Activated T-cell treated with anti-CD3 and anti-CD28 coated beads, Interleukin-2, amount 50 U/mL, for 1 hour (primary cell): ENCODE measurements around the gene DEFB128.
"Not testable (repeated sequence)": the region's sequence is repeated elsewhere in the genome, so short reads cannot be mapped to it uniquely, and the experiment has no call there.

ENCODE experiments used
- DNase-seq: peaks from one replicate; pipeline ENCODE4 v3.0.0-alpha.2; 2020

Gene DEFB128

GRCh38 chr20:189611-190010 lies at the start of gene DEFB128:
TSS of gene DEFB128 (minus strand) at chr20:189711. CDS start at chr20:189623, 88 bp downstream.
- no peak for DNase-seq

- no peak for DNase-seq
These were observed 48.4 kb upstream of the DEFB128 start for GRCh38 chr20:237929-238328.

GRCh38 chr20:237489-237888 lies 48.0 kb upstream of the DEFB128 start:
- DNase-seq: no peak

DNA sequence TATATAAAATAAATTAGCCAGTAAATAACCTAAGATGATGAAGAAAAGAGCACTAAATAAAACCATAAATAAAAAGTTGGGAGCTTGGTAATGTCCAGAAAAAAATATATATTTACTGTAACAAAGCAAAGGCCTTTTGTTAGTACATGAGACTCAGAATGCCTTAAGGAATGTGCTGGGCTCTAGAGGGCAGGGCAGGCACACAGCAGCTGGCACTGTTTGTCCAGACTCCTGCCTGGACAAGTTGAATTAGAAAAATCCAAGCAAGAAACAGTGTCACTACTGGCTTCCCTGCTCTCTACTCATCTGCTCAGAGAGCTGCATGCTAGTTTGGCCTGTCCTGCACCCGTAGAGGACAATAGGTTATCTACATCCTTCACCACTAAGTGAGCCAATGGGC lies 46.4 kb upstream of the DEFB128 start:
- no peak for DNase-seq

DNA sequence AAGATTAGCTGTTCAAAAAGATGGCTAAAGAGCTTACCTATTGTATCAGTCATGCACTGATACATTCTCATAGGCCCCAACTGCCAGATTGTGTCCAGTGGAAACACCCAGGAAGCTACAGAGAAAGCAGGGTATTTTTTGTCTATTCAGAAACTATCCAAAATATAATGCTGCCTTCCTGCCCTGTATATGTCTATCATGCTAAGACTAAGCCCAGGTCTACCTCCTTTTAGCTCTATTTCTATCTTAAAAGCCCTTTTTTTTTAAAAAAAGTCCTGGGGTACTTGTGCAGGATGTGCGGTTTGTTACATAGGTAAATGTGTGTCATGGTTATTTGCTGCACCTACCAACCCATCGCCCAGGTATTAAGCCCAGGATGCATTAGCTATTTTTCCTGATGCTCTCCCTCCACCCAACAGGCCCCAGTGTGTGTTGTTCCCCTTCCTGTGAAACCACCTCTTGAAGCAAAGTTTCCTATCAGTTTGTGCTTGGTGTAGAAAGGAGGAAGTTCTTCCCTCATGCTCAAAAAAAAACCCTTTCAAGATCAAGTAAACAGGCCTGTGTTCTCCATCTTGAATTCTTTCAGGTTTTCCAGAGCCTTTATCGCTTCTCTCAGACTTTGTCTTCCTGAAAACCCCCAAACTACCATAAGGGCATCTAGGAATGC lies 38.1 kb upstream of the DEFB128 start:
- DNase-seq: no peak

- DNase-seq: no peak
These were observed 37.4 kb upstream of the DEFB128 start, which contains the start of gene DEFB129 for GRCh38 chr20:226958-227357. TSS of gene DEFB129 (plus strand) at chr20:227258. CDS start at chr20:227289, 31 bp downstream.

GRCh38 chr20:225879-226278 lies 36.4 kb upstream of the DEFB128 start:
- DNase-seq: not testable (repeated sequence)

DNA sequence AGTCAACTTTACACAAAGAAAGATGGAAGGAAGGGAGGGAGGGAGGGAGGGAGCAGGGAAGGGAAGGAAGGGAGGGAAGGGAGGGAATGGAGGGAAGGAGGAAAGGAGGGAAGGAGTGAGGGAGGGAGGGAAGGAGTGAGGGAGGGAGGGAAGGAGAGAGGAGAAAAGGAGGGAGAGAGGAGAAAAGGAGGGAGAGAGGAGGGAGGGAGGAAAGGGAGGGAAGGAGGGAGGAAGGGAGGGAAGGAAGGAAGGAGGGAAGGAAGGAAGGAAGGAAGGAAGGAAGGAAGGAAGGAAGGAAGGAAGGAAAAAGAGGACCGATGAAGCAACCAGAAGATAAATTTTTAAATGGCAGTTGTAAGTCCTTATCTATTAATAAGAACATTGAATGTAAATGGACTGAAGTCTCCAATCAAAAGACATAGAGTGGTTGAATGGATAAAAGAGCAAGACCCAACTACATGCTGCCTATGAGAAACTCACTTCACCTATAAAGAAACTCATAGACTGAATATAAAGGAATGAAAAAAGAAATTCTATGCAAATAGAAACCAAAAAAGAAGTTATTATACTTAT lies 31.8 kb upstream of the DEFB128 start:
- DNase-seq: no peak

GRCh38 chr20:219290-220115 lies 30.0 kb upstream of the DEFB128 start:
- no peak for DNase-seq

GRCh38 chr20:217266-217665 lies 27.8 kb upstream of the DEFB128 start:
- no peak for DNase-seq

GRCh38 chr20:215796-216195 lies 26.3 kb upstream of the DEFB128 start:
- no peak for DNase-seq

DNA sequence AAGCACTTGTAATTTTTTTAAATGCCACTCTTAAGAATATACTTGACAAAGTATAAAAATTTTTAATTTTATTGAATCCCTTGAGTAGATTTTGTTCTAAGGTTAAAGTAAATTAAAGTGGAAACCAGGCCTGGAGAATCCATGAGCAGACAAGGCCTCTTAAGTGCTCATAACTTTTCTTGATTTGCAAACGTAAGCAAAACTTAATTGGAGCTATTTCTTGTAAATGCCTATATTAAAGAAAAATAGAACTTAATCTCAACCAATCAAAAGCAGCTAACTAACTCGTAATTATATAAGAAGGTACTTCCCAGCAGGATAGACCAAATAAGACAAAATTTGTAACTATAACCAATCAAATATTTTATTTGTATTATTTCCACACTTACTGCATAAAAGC lies 24.9 kb upstream of the DEFB128 start:
- no peak for DNase-seq

DNA sequence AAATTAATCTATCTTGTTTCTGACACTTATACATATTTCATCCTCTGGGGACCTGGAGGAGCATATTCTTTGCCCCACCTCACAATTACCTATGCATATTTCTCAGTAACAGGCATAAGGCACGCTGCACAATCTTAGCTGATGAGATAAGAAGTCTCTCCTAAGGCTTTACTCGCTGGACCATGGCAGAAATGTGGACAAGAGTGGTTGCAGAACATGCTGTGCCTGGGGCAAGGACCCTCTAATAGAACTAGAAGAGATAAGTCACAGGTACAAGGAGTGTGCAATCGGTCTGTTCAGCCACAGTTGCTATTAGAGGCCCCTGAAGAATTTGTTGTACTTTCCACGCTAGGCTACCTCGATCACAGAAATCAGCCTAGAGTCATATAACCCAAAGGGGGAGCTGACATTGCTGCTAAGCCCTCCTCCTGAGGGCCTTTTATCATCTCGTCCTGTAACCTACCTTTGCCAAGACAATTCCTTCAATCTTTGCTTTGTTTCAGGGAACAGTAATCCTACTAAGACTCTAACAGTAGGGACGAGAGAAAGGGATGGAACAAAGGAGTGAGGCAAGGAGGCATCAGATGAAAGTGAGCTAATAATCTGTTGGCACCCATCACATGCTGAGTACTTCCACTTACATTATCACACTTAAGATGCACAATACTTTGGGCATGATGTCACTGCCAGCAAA lies 21.4 kb upstream of the DEFB128 start:
- no peak for DNase-seq

- DNase-seq: no peak
These were observed 19.5 kb upstream of the DEFB128 start for GRCh38 chr20:208942-209566.

DNA sequence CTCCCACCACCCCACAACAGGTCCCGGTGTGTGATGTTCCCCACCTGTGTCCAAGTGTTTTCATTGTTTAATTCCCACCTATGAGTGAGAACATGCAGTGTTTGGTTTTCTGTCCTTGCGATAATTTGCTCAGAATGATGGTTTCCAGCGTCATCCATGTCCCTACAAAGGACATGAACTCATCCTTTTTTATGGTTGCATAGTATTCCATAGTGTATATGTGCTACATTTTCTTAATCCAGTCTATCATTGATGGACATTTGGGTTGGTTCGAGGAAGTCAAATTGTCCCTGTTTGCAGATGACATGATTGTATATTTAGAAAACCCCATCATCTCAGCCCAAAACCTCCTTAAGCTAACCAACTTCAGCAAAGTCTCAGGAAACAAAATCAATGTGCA lies 14.1 kb upstream of the DEFB128 start:
- DNase-seq: not testable (repeated sequence)

- no peak for DNase-seq
These were observed 10.5 kb upstream of the DEFB128 start for GRCh38 chr20:199996-200395.

DNA sequence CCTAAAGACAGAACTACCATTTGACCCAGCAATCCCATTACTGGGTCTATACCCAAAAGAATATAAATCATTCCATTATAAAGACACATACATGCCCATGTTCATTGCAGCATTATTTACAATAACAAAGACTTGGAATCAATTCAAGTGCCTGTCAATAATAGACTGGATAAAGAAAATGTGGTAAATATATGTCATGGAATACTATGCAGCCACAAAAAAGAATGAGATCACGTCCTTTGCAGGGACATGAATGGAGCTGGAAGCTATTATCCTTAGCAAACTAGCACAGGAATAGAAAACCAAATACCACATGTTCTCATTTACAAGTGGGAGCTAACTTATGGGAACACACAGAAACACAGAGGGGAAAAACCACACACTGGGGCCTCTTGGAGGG lies 8.7 kb upstream of the DEFB128 start:
- no peak for DNase-seq

DNA sequence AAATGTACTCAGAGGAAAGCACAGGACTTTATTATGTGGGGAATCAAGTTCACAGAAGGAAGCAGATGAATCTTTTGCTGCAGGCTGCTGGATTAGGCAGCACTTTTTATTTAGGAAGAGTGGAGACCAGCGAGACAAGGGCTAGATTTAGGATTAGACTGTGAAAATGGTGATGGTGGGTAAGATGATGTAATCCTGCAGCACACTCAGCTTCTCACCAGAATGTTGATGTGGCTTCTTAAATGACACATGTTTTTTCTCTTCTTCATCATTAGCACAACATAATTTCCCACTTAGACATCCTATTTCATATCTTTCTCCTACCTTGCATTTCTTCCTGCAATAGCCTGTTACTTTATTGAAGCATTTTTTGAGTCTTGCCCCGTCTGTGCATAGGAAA lies 1.8 kb downstream of the DEFB128 start:
- DNase-seq: no peak

DNA sequence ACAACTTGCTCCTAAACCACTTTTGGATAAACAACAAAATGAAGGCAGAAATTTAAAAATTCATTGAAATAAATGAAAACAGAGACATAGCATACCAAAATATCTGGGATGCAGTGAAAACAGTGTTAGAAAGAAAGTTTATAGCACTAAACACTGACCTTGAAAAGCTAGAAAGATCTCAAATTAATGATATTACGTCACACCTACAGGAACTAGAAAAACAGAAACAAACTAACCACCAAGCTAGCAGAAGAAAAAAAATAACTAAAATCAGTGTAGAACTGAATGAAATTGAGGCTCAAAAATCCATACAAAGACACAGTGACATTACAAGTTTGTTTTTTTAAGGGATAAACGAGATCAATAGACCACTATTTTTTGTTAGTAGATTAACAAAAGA lies 5.2 kb downstream of the DEFB128 start:
- no peak for DNase-seq

DNA sequence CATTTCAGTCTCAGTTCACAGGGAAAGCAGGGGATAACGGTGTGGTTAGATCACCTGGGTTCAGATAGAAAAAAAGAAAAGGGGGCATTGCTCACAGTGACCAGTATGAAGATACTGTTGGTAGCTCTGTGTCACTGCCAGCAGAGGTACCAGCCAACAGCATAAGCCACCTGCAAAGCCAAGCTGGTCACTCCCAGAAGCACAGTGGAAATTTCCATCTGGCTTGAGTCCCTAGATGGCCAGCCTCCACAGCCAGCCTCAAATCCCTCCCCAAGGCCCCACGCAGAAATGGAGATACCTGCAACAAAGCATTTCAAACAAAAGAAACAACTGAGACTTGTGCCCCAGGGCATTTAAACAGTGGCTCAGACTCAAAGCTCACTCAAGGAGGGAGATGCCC lies 20.6 kb downstream of the DEFB128 start:
- no peak for DNase-seq

DNA sequence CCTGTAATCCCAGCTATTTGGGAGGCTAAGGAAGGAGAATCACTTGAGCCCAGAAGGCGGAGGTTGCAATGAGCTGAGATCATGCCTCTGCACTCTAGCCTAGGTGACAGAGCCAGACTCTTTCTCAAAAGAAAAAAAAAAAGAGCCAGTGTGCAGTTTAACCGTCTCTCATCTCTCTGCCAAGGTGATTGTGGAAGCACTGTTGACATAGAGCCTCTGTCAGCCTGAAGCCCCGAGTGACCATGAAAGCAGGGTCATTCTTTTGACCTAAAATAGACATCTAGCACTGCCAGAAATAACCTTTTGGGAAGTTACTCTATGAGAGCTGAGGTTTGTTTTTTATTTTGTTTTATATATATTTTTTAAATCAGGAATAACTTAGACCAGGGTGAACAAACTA lies 24.9 kb downstream of the DEFB128 start:
- no peak for DNase-seq

GRCh38 chr20:157154-157553 lies 32.4 kb downstream of the DEFB128 start, which contains the start of gene DEFB127:
TSS of gene DEFB127 (plus strand) at chr20:157454. CDS start at chr20:157545, 91 bp downstream.
- DNase-seq: no peak

- no peak for DNase-seq
These were observed 37.4 kb downstream of the DEFB128 start for GRCh38 chr20:152131-152530.
